ENCODE data around the gene ROR1. TPM values are rescaled to one million over a fixed set of nuclear protein-coding genes. Genes with fewer than 3 reads are reported as not detected.

The ROR1 gene
- polyA plus RNA-seq, 3 donors, result 22.6 to 31.2 (median 28.9) TPM

- DNase-seq, result no peak
Measured at GRCh38 chr1:64049900-64050540, 276.2 kb downstream of the ROR1 start.

- no peak for DNase-seq
Measured at GRCh38 chr1:64050601-64051000, 276.8 kb downstream of the ROR1 start.

- peak; percentile 29 for DNase-seq
Measured at GRCh38 chr1:64051796-64052195, 278.0 kb downstream of the ROR1 start.

- DNase-seq, result no peak
Measured at GRCh38 chr1:64052777-64053176, 279.0 kb downstream of the ROR1 start.

- DNase-seq, result no peak
Measured at GRCh38 chr1:64055310-64055709, 281.5 kb downstream of the ROR1 start.

GRCh38 chr1:64059556-64059955, 285.7 kb downstream of the ROR1 start:
- no peak for DNase-seq

- DNase-seq, result no peak
Measured at GRCh38 chr1:64060611-64061302, 286.9 kb downstream of the ROR1 start.

GRCh38 chr1:64061430-64062104, 287.8 kb downstream of the ROR1 start:
- no peak for DNase-seq

- DNase-seq, result no peak
Measured at GRCh38 chr1:64062529-64062928, 288.7 kb downstream of the ROR1 start.

- no peak for DNase-seq
Measured at GRCh38 chr1:64062941-64063581, 289.2 kb downstream of the ROR1 start.

GRCh38 chr1:64065571-64065970, 291.8 kb downstream of the ROR1 start:
- DNase-seq, result no peak

GRCh38 chr1:64072089-64072793, 298.4 kb downstream of the ROR1 start:
- no peak for DNase-seq

GRCh38 chr1:64073705-64074104, 299.9 kb downstream of the ROR1 start:
- DNase-seq, result no peak

GRCh38 chr1:64074767-64075166, 300.9 kb downstream of the ROR1 start:
- DNase-seq, result no peak

GRCh38 chr1:64077281-64077940, 303.6 kb downstream of the ROR1 start:
- DNase-seq, result no peak

GRCh38 chr1:64080941-64081562, 307.2 kb downstream of the ROR1 start:
- no peak for DNase-seq

- DNase-seq, result no peak
Measured at GRCh38 chr1:64082459-64082858, 308.6 kb downstream of the ROR1 start.

- DNase-seq, result no peak
Measured at GRCh38 chr1:64084451-64084850, 310.6 kb downstream of the ROR1 start.

- no peak for DNase-seq
Measured at GRCh38 chr1:64087768-64088167, 314.0 kb downstream of the ROR1 start.

- no peak for DNase-seq
Measured at GRCh38 chr1:64090436-64090835, 316.6 kb downstream of the ROR1 start.

- peak; percentile 43 for DNase-seq
Measured at GRCh38 chr1:64092851-64093371, 319.1 kb downstream of the ROR1 start.
